ENCODE measurements around the gene ACVRL1.
"Not testable (repeated sequence)": the region's sequence is repeated elsewhere in the genome, so short reads cannot be mapped to it uniquely, and the experiment has no call there.

Gene ACVRL1

DNA sequence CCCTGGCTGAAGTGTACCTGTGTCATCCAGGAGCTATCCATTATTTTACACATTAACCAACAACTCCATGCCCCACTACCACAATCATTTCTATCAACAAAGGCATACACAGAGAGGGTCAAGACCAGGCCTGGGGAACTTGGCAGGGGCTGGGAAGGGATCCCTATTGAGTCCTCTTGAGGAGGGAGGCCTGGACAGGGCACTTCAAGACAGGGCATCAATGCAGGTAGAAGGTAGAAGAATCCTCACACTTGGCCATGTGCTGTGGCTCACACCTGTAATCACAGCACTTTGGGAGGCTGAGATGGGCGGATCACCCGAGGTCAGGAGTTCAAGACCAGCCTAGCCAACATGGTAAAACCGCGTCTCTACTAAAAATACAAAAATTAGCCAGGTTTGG lies 32.8 kb upstream of the ACVRL1 start:
- DNase-seq = no peak

DNA sequence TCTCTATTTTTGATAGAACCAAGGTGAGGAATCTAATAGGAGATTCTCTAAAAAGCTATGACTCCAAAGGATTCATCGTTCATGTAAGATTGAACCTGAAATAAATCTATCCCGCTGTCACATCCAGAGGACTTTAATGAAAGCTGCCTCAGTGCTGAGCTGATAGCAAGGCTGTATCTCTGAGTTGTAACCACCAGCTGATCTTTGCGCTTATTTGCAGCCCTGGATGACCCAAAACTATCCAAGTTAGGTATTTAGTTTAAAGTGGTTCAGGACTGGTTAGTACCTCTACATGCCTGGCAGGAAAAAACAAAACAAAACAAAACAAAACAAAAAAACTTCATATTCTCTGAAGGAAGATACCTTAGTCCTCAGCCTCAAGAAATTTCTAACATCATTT lies 28.2 kb upstream of the ACVRL1 start:
- no peak for DNase-seq

DNA sequence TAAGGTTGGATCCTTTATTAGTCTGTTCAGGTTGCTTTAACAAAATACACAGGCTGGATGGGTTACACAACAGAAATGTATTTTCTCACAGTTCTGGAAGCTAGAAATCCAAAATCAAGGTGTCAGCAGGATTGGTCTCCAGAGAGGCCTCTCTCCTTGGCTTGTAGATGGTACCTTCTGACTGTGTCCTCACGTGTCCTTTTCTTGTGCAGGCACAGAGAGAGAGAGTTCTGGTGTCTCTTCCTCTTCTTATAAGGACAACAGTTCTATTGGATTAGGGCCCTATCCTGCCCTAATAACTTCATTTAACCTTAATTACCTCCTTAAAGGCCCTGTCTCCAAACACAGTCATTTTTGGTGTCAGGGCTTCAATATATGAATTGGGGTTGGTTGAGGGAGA lies 24.0 kb upstream of the ACVRL1 start:
- DNase-seq = no peak

DNA sequence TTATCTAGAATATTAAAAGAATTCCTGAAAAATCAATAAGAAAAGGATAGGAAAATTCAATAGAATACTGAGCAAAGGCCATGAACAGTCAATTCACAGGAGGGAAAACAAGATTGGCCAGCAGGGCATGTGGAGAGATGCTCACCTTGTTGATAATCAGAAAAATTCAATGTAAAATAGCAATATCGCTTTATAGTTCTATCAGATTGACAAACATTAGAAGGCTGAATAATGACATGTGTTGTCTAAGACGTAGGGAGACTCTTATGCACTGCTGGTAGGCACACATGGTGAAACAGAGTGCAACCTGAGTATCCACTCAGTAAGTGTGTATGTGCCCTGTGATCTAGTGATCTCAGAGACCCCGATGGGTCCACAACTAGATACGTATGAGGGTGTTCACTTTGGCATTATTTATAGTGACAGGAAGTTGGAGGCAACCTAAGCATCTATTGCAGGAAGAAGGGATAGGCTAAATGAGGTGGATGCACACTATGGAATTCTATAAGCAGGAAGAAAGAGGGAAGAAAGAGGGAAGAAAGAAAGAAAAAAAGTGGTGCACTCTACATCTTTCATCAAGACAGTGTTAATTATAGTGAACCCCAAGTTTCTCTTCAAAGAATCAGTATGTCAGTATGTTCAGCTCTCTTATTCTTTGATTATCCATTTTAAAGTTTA lies 23.2 kb upstream of the ACVRL1 start:
- no peak for DNase-seq

DNA sequence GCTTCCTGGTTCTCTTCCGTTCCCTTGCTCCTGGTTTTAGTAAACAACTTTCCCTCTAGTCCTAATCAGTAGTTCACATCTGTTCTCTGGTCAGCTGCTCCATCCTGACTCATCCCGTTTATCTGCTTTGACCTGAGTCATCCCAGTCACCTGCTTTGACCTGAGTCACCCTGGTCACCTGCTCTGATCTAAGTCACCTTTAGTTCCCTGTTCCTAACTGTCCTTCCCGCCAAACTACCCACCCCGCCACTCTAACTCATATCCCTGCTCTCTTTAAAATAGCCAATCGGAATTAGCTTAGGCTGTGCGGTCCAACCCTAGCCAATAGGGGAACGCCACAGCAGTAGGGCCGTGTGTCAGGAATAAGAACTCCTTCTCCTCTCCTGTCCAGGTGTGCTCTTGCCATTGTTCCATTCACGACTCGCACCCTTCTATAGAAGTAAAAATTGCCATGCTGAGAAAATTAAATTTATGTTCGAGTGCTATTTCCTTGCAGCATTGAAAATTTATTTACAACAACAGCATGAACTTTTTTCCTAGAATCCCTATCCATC lies 22.6 kb upstream of the ACVRL1 start:
- DNase-seq = no peak

DNA sequence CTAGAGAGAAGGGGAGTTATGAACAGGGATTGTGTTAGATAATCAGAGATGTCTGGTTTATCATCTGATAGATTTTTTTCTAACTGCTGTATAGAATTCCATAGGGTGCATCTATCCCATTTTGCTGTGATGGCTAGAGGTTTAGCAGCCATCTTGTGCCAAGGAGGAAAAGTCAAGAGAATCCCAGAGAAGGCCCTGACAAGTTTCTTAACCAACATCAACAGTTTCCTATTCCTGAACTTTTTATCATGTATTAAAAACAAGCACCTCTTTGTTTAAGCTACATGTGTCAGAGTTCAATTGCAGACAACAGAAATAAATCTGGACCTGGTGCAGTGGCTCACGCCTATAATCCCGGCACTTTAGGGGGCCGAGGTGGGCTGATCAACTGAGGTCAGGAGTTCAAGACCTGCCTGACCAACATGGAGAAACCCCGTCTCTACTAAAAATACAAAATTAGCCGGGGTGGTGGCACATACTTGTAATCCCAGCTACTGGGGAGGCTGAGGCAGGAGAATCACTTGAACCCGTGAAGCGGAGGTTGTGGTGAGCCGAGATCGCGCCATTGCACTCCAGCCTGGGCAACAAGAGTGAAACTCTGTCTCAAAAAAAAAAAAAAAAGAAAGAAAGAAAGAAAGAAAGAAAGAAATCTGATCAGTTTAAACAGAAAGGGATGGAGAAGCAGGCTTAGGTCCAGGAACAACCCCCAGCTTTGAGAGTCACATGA lies 21.8 kb upstream of the ACVRL1 start:
- not testable (repeated sequence) for DNase-seq

DNA sequence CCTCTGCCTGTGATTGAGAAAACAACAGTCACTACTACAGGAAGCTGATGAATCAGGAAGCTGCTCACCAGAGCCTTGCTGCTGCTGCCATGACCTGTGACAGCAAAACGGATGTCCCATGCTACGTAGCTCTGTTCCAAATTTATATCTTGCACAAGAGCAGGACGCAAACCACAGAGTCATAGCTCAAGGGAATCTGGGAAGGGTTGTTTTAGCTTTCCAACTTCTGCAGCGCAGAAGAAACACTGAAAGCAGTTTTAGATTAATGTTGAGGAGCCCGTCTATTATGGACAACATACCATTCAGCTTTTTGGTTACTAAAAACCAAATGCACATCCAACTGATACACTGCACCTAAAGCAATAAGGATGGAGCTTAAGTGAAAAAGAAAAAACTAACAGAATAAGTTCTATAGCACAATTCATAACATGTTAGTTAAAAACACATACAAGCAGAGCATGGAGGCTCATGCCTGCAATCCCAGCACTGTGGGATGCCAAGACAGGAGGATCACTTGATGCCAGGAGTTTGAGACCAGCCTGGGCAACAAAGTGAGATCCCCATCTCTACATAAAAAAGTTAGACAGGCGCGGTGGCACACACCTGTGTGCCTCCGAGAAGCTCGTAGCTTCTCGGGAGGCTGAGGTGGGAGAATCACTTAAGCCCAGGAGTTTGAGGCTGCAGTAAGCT lies 21.1 kb upstream of the ACVRL1 start:
- peak; percentile 35 for DNase-seq

DNA sequence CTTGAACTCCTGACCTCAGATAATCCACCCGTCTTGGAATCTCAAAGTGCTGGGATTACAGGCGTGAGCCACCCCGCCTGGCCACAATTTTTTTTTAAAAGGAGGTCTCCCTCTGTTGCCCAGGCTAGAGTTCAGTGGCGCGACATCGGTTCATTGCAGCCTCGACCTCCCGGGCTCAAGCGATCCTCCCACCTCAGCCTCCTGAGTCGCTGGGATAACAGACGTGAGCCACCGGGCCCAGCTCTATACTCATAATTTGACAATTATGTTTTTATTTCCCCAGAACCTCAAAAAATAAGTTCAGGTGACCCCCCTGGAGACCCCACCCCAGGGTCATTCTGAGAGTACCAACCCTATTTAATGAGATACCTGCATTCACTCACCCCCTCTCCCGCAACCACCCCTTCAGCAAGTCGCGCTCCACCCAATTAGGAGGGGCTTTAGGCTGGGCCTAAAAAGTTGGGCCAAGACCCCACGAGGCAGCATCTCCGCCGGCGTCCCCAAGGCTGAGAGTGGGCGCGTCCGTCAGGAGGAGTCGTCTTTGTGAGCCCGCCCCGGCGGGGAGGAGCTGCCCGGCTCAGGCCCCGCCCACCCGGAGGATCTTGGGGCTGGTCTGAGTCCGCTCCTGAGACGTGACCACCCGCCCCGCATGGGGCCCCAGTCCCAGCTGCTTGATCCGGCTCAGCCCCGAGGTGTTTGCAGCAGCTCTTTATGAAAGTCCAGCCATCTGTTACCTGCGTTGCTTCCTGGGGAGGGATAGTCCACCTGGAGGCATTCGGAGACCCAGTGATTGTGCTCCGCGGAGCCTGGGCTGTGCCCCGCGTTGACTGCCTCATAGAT lies 19.6 kb upstream of the ACVRL1 start, which contains the start of gene ANKRD33:
TSS of gene ANKRD33 (plus strand) at position 628 of the 840 bp plus-strand sequence. CDS start at position 712, 84 bp downstream.
- DNase-seq = no peak

DNA sequence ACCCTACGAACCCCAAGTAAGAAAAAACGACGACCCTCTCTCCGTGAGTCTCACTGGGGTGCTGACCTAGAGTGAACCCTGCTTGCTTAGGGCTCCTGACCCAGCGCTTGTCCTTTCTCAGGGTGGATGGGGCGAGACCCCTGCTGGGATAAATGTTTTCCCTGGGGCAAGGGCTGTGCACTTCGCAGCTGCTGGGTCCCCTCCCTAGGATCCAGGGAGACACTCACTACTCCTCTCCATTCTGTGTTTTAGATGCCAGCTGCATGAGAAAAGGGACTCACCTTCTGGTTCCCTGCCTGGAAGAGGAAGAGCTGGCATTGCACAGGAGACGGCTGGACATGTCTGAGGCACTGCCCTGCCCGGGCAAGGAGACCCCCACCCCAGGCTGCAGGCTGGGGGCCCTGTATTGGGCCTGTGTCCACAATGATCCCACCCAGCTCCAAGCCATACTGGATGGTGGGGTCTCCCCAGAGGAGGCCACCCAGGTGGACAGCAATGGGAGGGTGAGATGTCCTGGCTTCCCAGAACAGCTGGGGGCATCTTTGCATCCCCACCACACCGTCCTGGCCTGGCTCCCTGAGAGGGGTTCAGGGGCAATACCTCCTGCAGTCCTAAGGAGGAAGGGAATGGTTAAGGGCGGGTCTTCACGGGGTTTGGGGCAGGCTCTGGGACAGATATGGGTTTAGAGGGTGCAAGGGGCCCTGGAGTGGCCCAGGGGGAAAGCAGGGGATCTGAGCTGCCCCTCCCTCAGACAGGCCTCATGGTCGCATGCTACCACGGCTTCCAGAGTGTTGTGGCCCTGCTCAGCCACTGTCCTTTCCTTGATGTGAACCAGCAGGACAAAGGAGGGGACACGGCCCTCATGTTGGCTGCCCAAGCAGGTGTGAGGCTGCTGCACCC lies 18.7 kb upstream of the ACVRL1 start:
- no peak for DNase-seq

DNA sequence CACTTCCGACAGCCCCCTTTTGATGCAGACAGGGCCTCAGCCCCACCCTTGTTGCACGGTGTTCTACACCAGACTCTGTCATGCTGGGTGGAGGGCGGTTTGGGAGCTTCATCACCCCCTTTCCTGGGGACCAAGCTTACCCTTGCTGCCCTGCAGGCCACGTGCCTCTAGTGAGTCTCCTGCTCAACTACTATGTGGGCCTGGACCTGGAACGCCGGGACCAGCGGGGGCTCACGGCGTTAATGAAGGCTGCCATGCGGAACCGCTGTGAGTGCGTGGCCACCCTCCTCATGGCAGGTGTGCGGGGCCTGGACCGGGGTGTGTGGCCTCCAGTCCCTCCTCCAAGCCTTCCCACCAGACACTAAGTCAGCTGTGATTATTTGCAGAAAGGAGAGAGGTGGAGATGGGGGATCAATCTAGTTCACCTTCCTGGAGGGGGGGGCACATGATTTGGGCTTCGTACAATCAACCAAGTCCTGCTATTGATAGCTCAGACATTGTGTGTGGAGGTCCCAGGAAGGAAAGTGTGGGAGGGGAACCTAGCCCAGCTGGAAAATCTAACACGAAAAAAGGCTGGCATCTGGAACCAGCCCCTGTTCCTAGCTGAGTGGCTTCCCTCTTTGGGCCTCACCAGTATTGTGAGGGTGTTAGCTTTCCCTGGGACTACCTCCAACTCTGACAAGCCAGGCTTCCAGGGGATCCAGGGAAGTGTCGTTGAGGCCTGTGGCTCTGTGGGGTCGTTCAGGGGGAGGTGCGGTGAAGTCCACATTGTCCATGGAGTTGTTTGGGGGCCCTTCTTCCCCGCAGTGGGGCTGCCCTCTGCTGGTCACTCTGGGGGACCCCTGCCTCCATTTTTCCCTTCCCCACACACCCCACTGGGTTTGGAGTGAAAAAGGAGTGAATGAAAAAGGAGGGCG lies 17.8 kb upstream of the ACVRL1 start:
- DNase-seq = no peak

DNA sequence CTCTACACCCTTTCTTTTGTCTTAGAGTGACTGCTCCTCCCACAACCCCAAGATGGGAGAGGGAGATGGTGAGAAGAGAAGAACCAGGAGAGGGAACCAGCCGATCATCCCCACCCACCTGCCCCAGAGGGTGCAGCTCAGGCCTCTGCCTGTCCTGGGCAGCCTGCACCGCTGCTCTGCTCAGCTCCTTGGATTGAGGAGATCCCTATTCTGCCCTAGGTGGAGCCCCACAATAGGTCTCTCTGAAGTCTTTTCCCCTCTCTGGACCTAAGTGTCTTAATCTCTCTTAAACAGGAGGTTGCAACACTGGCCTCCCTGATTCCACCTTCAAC lies 17.2 kb upstream of the ACVRL1 start:
- no peak for DNase-seq

DNA sequence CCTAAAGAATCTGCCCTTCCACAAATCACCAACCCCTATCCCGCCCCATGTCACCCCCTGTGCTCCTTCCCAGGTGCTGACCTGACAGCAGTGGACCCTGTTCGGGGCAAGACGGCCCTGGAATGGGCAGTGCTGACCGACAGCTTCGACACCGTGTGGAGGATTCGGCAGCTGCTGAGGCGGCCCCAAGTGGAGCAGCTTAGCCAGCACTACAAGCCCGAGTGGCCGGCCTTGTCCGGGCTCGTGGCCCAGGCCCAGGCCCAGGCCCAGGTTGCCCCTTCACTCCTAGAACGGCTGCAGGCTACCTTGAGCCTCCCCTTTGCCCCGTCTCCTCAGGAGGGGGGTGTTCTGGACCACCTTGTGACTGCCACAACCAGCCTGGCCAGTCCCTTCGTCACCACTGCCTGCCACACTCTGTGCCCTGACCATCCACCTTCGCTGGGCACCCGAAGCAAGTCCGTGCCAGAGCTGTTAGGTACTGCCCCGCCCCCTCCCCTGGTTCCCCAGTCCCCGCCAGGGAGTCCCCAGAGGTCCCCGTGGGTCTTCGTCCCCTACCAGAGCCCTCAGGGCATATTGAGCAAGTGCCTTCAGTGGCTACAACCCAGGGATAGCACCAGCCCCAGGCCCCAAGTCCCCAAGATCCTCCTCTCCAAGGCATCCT lies 16.7 kb upstream of the ACVRL1 start:
- no peak for DNase-seq

DNA sequence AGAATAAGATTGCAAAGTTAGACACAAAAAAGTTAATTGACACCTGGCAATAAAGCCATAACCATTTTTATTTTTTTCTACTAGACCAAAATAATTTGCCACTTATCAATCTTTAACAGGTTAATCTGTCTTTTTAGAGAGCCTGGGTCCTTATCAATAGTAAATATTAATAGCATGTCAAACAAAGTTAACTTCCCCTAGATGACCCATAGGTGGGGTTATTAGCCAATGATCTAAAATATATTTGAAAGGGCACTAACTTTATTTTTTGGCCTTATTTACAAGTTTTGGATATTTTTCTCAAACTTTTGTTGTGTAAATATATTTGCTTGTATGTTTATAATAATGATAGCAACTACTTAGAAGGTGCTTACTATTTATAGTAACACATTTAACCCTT lies 15.5 kb upstream of the ACVRL1 start:
- DNase-seq = no peak

DNA sequence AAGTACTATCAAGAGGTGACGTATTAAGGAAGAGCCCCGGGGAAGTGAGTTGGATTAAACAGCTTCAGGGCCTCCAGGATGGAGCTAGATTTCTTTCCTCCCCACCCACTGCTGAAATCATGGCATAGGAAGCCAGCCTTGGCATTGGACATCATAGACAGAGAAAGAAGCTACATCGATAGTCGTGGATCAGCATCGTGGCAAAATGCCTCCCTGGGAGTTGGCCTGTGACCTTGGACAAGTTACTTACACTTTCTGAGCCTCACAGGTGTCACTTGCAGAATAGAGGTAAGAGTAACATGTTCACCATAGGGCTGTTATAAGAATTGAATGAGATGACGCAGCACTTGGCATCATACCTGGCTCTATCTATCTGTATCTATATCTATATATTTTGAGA lies 13.5 kb upstream of the ACVRL1 start:
- DNase-seq = no peak

DNA sequence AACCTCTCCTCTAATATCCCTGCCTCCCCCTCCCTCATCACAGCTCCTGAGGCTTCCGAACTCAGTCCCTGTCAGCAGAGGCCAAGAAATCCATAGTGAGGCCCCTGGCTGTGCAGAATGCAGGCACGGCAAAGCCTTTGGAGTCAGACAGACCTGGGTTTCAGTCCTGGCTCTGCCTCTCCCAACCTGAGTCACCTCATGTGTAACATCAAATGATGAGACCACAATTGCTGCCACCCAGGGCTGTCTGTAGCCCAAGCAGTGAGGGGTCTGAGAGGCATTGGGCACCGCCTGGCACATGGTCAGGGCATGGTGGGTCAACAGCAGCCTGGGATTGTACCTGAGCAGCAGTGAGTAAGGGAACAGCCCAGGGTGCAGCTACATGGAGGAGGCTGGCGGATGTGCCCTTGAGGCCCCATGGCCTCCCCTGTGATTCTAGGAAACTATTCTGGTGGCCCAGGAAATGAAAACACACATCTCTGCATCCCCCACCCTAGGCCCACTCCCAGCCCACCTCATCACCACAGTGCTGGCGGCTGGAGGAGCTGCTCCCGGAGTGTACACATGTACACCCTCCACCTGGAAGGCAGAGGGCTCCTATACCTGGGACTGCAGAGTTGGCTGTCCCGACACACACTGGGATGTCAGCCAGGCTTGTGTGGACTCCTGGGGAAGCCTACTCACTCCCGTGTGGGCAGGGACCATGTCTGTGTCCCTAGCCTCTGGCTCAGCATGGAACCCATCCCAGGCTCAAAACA lies 11.7 kb upstream of the ACVRL1 start:
- DNase-seq = no peak

DNA sequence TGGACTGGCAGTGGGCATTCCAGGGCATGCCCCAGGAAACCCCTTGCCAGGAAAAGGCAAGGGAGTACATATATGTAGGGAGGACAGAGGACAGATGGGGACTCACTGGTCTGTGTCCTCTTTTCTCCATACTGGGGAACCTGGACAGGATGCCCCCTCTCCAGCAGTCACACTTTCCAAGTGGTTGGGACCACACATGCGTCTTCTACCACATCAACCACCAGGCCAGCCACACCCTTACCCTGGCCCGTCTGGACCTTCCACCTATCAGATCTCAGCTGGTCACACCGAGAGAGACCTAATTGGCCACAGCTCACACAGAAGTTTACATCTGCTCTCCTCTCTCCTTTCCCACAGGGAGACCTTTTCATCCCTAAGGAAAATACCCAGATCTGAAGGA lies 11.1 kb upstream of the ACVRL1 start:
- DNase-seq = no peak

DNA sequence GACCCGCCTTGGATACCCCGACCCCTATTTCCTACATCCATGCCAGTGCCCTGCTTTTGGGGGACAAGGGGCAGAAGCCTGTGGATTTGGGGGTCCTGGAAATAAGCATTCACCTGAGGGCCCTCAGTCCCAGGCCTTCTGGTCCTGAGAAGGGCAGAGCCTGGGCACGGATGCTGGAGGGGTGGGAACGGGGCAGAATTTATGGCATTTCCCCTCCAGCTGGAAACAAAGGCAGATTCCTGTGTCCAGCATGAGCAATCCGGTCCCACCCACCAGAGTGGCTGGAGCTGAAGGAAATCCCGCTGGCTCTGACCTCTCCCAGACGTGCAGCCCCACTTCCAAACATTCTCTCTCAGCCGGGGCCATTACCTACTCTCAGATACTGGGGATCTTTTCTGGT lies 10.1 kb upstream of the ACVRL1 start:
- DNase-seq = no peak

DNA sequence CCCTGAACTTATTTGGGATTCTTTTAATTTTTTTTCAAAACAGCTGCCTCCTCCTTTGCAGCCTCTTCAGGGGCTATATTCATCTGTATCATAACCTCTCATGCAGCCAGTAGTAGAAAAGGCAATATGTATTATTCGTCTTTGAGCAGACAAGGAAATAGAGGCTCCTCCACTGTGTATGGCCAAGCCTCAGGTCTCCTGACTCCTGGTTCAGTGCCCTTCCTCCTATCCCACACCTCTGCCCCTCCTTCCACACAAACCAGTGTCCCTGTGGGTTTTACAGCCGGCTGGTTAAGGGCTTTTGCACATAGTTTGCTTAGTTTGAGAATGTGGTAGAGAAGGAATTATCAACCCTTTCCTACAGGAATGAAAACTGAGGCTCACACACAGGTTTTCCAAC lies 8.8 kb upstream of the ACVRL1 start:
- DNase-seq = no peak

DNA sequence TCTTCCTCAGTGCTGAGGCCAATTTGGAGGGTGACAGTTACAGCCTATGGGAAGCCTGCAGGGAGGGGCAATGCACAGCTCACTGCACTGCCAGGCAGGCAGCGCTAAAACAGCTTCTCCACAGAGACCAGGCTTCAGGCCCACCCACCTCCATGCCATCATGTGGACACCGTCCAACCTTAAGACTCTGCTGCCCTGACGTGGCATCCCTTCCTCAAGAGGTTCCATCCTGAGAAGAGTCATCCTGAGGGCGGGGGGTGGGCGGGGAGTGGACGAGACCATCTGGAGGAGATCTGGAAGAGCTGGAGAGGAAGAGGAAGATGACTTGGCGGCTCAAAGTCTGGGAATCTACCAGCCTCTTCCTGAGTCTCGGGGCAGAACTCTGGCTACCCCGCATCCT lies 8.4 kb upstream of the ACVRL1 start:
- DNase-seq = no peak
